Upper lobe of left lung (tissue), 6 donors: Measurements from ENCODE around the gene DEPDC1. TPM values are rescaled to one million over a fixed set of nuclear protein-coding genes. Genes with fewer than 3 reads are reported as not detected.

Source experiments
- ATAC-seq, 2 donors: fragments of 200-7000 bp; cut with Tn5 transposase; one replicate each; pipeline ENCODE4 v1.9.1; 2022; ENCODE audit warnings: mild to moderate bottlenecking in 2 of 2, moderate library complexity in 2 of 2; ENCODE audit not compliant: low FRiP score in 2 of 2
- DNase-seq, 2 donors: peaks; one replicate each; pipeline ENCODE4 v3.0.0-alpha.2; 2019 to 2020
- H3K27ac ChIP-seq, 4 donors: fragments of 200-600 bp; sonication (generic); one replicate each; pipeline ENCODE4 v1.5.1; 2016 to 2019
- H3K27me3 ChIP-seq, 4 donors: fragments of 200-600 bp; sonication (generic); one replicate each; pipeline ENCODE4 v1.5.1; 2017 to 2019
- H3K36me3 ChIP-seq, 4 donors: fragments of 200-600 bp; sonication (generic); one replicate each; pipeline ENCODE4 v1.5.1; 2016 to 2019
- H3K4me1 ChIP-seq, 4 donors: fragments of 200-600 bp; sonication (generic); one replicate each; pipeline ENCODE4 v1.5.1; 2018 to 2019
- H3K4me3 ChIP-seq, 4 donors: fragments of 200-600 bp; sonication (generic); one replicate each; pipeline ENCODE4 v1.5.1; 2017 to 2019; ENCODE audit warnings: mild to moderate bottlenecking in 2 of 4, moderate library complexity in 1 of 4
- H3K9me3 ChIP-seq, 4 donors: fragments of 200-600 bp; sonication (generic); one replicate each; pipeline ENCODE4 v1.5.1; 2018 to 2019
- CTCF ChIP-seq, 6 experiments: fragments of 450-650 bp in 4 of 6; fragments of 200-600 bp in 2 of 6; sonication (generic) in 2 of 6; IDR thresholded peaks; one replicate each; pipeline ENCODE4 v1.5.1; 2016 to 2019; ENCODE audit warnings: antibody characterized with exemption in 6 of 6
- EP300 ChIP-seq, 4 donors: sonication (generic); formaldehyde crosslinking; IDR thresholded peaks; one replicate each; pipeline ENCODE4 v1.5.1; 2017; ENCODE audit warnings: antibody characterized with exemption in 4 of 4, control low read depth in 2 of 4
- POLR2A ChIP-seq, 4 donors: fragments of 450-650 bp; IDR thresholded peaks; one replicate each; pipeline ENCODE4 v1.5.1; 2016 to 2017; ENCODE audit warnings: antibody characterized with exemption in 4 of 4, mild to moderate bottlenecking in 2 of 4
- POLR2AphosphoS5 ChIP-seq, 2 donors: sonication (generic); formaldehyde crosslinking; IDR thresholded peaks; one replicate each; pipeline ENCODE4 v1.5.1; 2017; ENCODE audit warnings: antibody characterized with exemption in 2 of 2
- WGBS, 2 donors: methylation state at CpG; one replicate each; pipeline ENCODE4 v1.1.5; 2017 to 2018; 5-methylcytosine and 5-hydroxymethylcytosine counted together
- total RNA-seq, 6 donors: library from RNA; depleted of rRNA in 4 of 6; stranded (reverse); fragments of >200 nt in 4 of 6; gene quantifications; one replicate each; pipeline versions ENCODE4 v1.1.0 to v1.2.1, GENCODE V29; 2016 to 2021
- donor health status: DM: no; HTN: no; CAD: no; lungs with moderate emphysema.
- donor health status: DM: no; HTN: yes; CAD: no; lungs with severe emphysema.

The DEPDC1 gene
- total RNA-seq, 6 donors from 2014 or later = 0.14 to 1.6 (median 0.69) TPM; not detected in 1

GRCh38 chr1:68528243-68528642, 31.4 kb upstream of the DEPDC1 start:
- Histone ChIP-seq H3K36me3 (no peaks in the 10 kb centered on the region), H3K27me3 (no peaks in the 10 kb centered on the region), H3K27ac (no peak overlapping the region), H3K4me3 (no peak overlapping the region), H3K9me3 (no peaks in the 10 kb centered on the region), H3K4me1 (no peaks in the 10 kb centered on the region)
- DNase-seq = no peak
- 94 to 100% methylated on average over 2 to 3 of the region's 3 CpGs for WGBS, 2 donors
- ATAC-seq = no peak
- TF ChIP-seq CTCF (IDR thresholded peaks at IDR 0.05) (no peak), EP300 (IDR thresholded peaks at IDR 0.05) (no peak), POLR2AphosphoS5 (IDR thresholded peaks at IDR 0.05) (no peak), POLR2A (IDR thresholded peaks at IDR 0.05) (no peak)

GRCh38 chr1:68525781-68526180, 28.9 kb upstream of the DEPDC1 start:
- TF ChIP-seq POLR2A (IDR thresholded peaks at IDR 0.05) (no peak), CTCF (IDR thresholded peaks at IDR 0.05) (no peak), POLR2AphosphoS5 (IDR thresholded peaks at IDR 0.05) (no peak), EP300 (IDR thresholded peaks at IDR 0.05) (no peak)
- Histone ChIP-seq H3K36me3 (no peaks in the 10 kb centered on the region), H3K27ac (no peak overlapping the region), H3K4me1 (peaks cover 0 to 7% (median 3%) of the 10 kb centered on the region in 4 donors), H3K4me3 (no peak overlapping the region), H3K27me3 (no peaks in the 10 kb centered on the region), H3K9me3 (no peaks in the 10 kb centered on the region)
- no peak for ATAC-seq
- 91 to 94% methylated on average over 2 of the region's 2 CpGs for WGBS, 2 donors
- DNase-seq = no peak

GRCh38 chr1:68521286-68521685, 24.4 kb upstream of the DEPDC1 start:
- no peaks in the 10 kb centered on the region for H3K27me3 ChIP-seq
- H3K27ac ChIP-seq = no peak overlapping the region
- peaks cover 0 to 7% (median 3%) of the 10 kb centered on the region in 4 donors for H3K4me1 ChIP-seq
- DNase-seq = no peak
- no peak for ATAC-seq
- H3K9me3 ChIP-seq = no peaks in the 10 kb centered on the region
- no peak for TF ChIP-seq POLR2AphosphoS5 (IDR thresholded peaks at IDR 0.05)
- H3K36me3 ChIP-seq = no peaks in the 10 kb centered on the region
- no peak overlapping the region for H3K4me3 ChIP-seq

GRCh38 chr1:68516066-68516465, 19.2 kb upstream of the DEPDC1 start:
- no peak overlapping the region for H3K4me3 ChIP-seq
- H3K27ac ChIP-seq = no peak overlapping the region
- peaks cover 0 to 2% (median under 1%) of the 10 kb centered on the region in 4 donors for H3K4me1 ChIP-seq
- no peaks in the 10 kb centered on the region for H3K36me3 ChIP-seq
- DNase-seq (no peak), ATAC-seq (no peak)
- TF ChIP-seq POLR2A (IDR thresholded peaks at IDR 0.05) = no peak
- no peak for TF ChIP-seq POLR2AphosphoS5 (IDR thresholded peaks at IDR 0.05)
- no peak for TF ChIP-seq EP300 (IDR thresholded peaks at IDR 0.05)
- no peak for TF ChIP-seq CTCF (IDR thresholded peaks at IDR 0.05)
- no peaks in the 10 kb centered on the region for H3K9me3 ChIP-seq
- no peaks in the 10 kb centered on the region for H3K27me3 ChIP-seq
- WGBS, 2 donors = 64 to 69% methylated on average over 2 of the region's 2 CpGs

- WGBS, 2 donors = 94 to 95% methylated on average over 2 of the region's 2 CpGs
- Histone ChIP-seq H3K27ac (no peak overlapping the region), H3K9me3 (no peaks in the 10 kb centered on the region), H3K4me3 (no peak overlapping the region), H3K36me3 (no peaks in the 10 kb centered on the region), H3K4me1 (no peaks in the 10 kb centered on the region), H3K27me3 (no peaks in the 10 kb centered on the region)
- DNase-seq (no peak), ATAC-seq (no peak)
- TF ChIP-seq POLR2AphosphoS5 (IDR thresholded peaks at IDR 0.05) = no peak
- TF ChIP-seq POLR2A (IDR thresholded peaks at IDR 0.05) = no peak
- no peak for TF ChIP-seq EP300 (IDR thresholded peaks at IDR 0.05)
- no peak for TF ChIP-seq CTCF (IDR thresholded peaks at IDR 0.05)
Observed at GRCh38 chr1:68511254-68511653, 14.4 kb upstream of the DEPDC1 start.
